ENCODE measurements around the gene CTXN1.

DNA sequence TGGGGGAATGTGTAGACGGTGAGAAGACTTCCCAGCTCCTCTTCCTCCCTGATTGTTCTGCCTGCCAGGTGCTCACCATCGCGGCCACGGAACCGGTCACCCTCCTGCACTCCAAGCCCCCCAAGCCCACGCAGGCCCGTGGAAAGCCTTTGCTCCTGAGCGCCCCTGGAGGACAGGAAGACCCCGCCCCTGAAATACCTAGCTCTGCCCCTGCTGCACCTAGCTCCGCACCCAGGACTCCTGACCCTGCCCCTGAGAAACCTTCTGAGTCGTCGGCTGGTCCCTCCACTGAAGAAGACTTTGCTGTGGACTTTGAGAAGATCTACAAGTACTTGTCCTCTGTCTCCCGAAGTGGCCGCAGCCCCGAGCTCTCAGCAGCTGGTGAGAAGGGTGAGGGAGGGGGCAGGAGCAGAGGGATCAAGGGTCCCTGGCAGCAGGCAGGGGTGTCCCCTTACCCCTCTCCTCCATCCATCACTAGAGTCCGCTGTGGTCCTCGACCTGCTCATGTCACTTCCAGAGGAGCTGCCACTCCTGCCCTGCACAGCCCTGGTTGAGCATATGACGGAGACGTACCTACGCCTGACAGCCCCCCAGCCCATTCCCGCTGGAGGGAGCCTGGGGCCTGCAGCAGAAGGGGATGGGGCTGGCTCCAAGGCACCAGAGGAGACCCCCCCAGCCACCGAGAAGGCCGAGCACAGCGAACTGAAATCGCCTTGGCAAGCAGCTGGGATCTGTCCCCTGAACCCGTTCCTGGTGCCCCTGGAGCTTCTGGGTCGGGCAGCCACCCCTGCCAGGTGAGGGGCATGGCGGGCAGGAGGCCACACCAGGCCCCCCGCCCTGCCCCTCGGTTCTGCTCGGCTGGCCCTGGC lies 3.7 kb downstream of the CTXN1 start:
- no peak for TF ChIP-seq EZH2 (IDR thresholded peaks at IDR 0.05; ENCODE audit: low read length, missing control alignments)
- TF ChIP-seq, protein P1, sequence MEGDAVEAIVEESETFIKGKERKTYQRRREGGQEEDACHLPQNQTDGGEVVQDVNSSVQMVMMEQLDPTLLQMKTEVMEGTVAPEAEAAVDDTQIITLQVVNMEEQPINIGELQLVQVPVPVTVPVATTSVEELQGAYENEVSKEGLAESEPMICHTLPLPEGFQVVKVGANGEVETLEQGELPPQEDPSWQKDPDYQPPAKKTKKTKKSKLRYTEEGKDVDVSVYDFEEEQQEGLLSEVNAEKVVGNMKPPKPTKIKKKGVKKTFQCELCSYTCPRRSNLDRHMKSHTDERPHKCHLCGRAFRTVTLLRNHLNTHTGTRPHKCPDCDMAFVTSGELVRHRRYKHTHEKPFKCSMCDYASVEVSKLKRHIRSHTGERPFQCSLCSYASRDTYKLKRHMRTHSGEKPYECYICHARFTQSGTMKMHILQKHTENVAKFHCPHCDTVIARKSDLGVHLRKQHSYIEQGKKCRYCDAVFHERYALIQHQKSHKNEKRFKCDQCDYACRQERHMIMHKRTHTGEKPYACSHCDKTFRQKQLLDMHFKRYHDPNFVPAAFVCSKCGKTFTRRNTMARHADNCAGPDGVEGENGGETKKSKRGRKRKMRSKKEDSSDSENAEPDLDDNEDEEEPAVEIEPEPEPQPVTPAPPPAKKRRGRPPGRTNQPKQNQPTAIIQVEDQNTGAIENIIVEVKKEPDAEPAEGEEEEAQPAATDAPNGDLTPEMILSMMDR (conservative IDR thresholded peaks at IDR 0.05 in 1 of 2, IDR thresholded peaks at IDR 0.05 in 1 of 2; ENCODE audit: low read depth in 1 of 2, low read length in 2 of 2) = no peak
